BLaER1 (cell line): Measurements from ENCODE around the gene DMAP1.

Experiments
- H3K27ac ChIP-seq: shearing (Covaris generic); formaldehyde crosslinking; 2 replicates; pipeline ENCODE4 v1.8.1; 2022
- H3K27me3 ChIP-seq: shearing (Covaris generic); formaldehyde crosslinking; 2 replicates; pipeline ENCODE4 v1.8.1; 2022
- H3K36me3 ChIP-seq: shearing (Covaris generic); formaldehyde crosslinking; 2 replicates; pipeline ENCODE4 v1.8.1; 2022
- H3K4me1 ChIP-seq: shearing (Covaris generic); formaldehyde crosslinking; 2 replicates; pipeline ENCODE4 v1.8.1; 2022
- H3K4me2 ChIP-seq: shearing (Covaris generic); formaldehyde crosslinking; 2 replicates; pipeline ENCODE4 v1.8.1; 2022
- H3K4me3 ChIP-seq: shearing (Covaris generic); formaldehyde crosslinking; 2 replicates; pipeline ENCODE4 v1.8.1; 2022
- H3K9ac ChIP-seq: shearing (Covaris generic); formaldehyde crosslinking; 2 replicates; pipeline ENCODE4 v1.8.1; 2022
- H3K9me3 ChIP-seq: shearing (Covaris generic); formaldehyde crosslinking; 2 replicates; pipeline ENCODE4 v1.8.1; 2022
- H4K20me1 ChIP-seq: shearing (Covaris generic); formaldehyde crosslinking; 2 replicates; pipeline ENCODE4 v1.8.1; 2022
- Cebpa-rat ChIP-seq: shearing (Covaris generic); IDR thresholded peaks from 2 replicates; pipeline ENCODE4 v1.8.1; 2022

DMAP1 gene

DNA sequence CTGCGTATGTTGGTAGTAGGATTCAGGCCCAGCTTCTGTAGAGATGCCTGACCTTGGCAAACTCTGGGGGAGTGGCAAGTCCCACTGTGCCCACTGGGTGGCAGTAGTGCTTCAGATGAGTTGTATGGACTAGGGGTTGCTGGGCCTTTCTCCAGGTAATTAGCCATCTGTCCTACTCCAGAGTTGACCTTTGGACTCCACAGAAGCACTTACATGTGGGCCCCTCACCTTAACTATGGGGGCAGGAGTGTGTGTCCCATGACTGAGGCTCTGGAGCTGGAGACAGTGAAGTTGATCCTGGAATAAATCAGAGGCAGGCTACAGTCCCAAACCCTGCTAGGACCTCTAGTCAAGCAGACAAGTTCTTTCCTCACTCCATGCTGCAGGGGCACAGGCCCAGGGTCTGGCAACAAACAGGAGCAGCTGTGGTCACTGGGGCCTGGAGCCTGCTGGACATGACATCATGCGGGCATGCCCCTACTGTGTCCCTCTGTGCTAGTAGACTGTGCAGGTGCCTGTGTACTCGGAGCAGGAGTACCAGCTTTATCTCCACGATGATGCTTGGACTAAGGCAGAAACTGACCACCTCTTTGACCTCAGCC, 4.6 kb downstream of the DMAP1 start:
- Histone ChIP-seq H3K36me3 (peaks cover 86% of the 10 kb centered on the region), H3K4me3 (no peak overlapping the region), H3K27ac (no peak overlapping the region), H3K9ac (no peak overlapping the region), H4K20me1 (peaks cover 21% of the 10 kb centered on the region; the same call in 1 of the 2 replicates), H3K4me1 (peaks cover 17% of the 10 kb centered on the region), H3K27me3 (no peaks in the 10 kb centered on the region), H3K4me2 (no peak overlapping the region), H3K9me3 (no peaks in the 10 kb centered on the region)
- no peak for TF ChIP-seq Cebpa-rat

GRCh38 chr1:44218503-44219300, 5.4 kb downstream of the DMAP1 start:
- H3K4me2 ChIP-seq, result no peak overlapping the region
- H3K4me1 ChIP-seq, result peaks cover 23% of the 10 kb centered on the region
- no peak overlapping the region for H3K9ac ChIP-seq
- H4K20me1 ChIP-seq, result peaks cover 26% of the 10 kb centered on the region; the same call in 1 of the 2 replicates
- H3K36me3 ChIP-seq, result peaks cover 87% of the 10 kb centered on the region
- no peak for TF ChIP-seq Cebpa-rat
- no peaks in the 10 kb centered on the region for H3K27me3 ChIP-seq
- no peak overlapping the region for H3K27ac ChIP-seq
- no peaks in the 10 kb centered on the region for H3K9me3 ChIP-seq
- H3K4me3 ChIP-seq, result no peak overlapping the region

DNA sequence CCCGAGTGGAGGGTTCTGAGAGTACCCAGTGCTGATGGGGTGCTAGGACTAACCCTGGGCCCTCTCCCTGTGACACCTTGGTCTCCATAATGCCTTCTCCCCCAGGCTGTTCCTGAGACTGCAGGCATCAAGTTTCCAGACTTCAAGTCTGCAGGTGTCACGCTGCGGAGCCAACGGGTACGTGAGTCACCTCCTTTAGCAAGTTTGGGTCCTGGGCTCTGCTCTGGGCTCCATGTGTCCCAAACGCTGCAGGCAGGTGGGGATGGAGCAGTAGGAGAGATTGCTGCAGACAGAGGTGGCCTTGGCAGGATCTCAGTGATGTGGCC, 6.0 kb downstream of the DMAP1 start:
- H3K4me1 ChIP-seq, result peaks cover 20% of the 10 kb centered on the region
- H3K9ac ChIP-seq, result no peak overlapping the region
- H3K36me3 ChIP-seq, result peaks cover 87% of the 10 kb centered on the region
- no peak overlapping the region for H3K4me2 ChIP-seq
- no peak overlapping the region for H3K4me3 ChIP-seq
- no peaks in the 10 kb centered on the region for H3K27me3 ChIP-seq
- peaks cover 26% of the 10 kb centered on the region; the same call in 1 of the 2 replicates for H4K20me1 ChIP-seq
- H3K27ac ChIP-seq, result no peak overlapping the region
- TF ChIP-seq Cebpa-rat, result no peak
- H3K9me3 ChIP-seq, result no peaks in the 10 kb centered on the region

DNA sequence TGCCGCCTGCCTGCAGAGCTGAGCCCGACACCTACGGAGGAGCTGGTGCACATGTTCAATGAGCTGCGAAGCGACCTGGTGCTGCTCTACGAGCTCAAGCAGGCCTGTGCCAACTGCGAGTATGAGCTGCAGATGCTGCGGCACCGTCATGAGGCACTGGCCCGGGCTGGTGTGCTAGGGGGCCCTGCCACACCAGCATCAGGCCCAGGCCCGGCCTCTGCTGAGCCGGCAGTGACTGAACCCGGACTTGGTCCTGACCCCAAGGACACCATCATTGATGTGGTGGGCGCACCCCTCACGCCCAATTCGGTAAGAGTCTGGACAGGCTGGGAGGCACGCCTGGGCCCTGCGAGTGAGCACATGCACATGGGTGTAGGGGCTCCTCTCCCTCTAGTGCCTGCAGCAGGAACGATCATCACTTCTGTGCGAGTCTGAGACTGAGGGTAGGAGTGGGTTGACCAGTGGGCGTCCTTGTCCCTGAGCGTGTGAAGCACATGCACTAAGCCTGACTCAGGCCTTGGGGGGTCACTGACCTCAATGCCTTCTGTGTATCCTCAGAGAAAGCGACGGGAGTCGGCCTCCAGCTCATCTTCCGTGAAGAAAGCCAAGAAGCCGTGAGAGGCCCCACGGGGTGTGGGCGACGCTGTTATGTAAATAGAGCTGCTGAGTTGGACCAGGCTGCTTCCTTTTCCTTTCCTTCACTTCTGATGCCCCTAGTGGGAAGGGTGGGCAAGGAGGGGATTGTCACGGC, 6.9 kb downstream of the DMAP1 start:
- TF ChIP-seq Cebpa-rat, result no peak
- no peak overlapping the region for H3K4me2 ChIP-seq

DNA sequence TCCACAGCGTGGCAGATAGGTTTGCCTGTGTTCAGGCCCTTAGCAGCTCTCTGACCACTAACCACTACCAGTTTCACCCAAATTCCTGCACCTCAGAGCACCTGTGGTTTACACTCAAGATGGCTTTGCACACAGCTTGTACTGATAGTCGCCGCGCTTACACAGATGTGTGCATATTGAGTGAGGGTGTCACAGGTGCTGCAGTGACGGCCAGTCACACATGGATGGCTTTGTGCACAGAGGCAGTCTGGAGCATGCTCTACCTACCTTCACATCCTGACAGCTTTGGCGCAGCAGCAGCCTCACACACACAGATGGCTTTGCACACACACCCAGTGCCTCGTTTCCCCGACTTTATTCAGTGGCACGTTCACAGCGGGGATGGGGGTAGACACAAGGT, 7.5 kb downstream of the DMAP1 start:
- Histone ChIP-seq H4K20me1 (peaks cover 26% of the 10 kb centered on the region; the same call in 1 of the 2 replicates), H3K4me3 (no peak overlapping the region), H3K9me3 (no peaks in the 10 kb centered on the region), H3K4me2 (no peak overlapping the region), H3K9ac (no peak overlapping the region), H3K27ac (no peak overlapping the region), H3K36me3 (peaks cover 79% of the 10 kb centered on the region), H3K4me1 (peaks cover 14% of the 10 kb centered on the region), H3K27me3 (no peaks in the 10 kb centered on the region)
- TF ChIP-seq Cebpa-rat, result no peak

More for the DNA sequence above, 6.9 kb downstream of the DMAP1 start:
- Histone ChIP-seq H3K27me3 (no peaks in the 10 kb centered on the region), H3K9ac (no peak overlapping the region), H3K9me3 (no peaks in the 10 kb centered on the region), H3K4me3 (no peak overlapping the region), H3K27ac (no peak overlapping the region), H3K4me1 (peaks cover 14% of the 10 kb centered on the region), H3K36me3 (peaks cover 79% of the 10 kb centered on the region), H4K20me1 (peaks cover 26% of the 10 kb centered on the region; the same call in 1 of the 2 replicates)

DNA sequence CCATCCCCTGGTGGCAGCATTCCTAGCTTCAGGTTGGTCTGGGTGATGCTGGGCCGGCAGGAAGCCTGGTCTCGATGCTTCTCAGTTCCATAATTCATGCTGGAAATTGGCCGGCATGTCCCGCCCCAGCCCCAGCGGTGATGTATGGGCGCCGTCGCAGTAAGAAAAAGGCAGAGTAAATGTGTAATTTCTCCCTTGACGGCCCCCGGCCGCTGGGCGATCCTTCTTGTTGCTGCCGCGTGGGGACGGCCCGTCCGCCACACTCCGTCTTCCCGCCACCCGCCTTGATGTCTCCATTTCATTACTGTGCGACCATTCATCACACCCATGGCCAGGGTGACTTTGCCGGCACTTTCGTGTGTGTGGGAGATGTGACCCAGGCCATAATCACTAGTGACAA, 8.5 kb downstream of the DMAP1 start:
- Histone ChIP-seq H3K4me3 (no peak overlapping the region), H3K4me1 (peaks cover 14% of the 10 kb centered on the region), H3K9me3 (no peaks in the 10 kb centered on the region), H4K20me1 (peaks cover 26% of the 10 kb centered on the region; the same call in 1 of the 2 replicates), H3K27ac (no peak overlapping the region), H3K9ac (no peak overlapping the region), H3K36me3 (peaks cover 71% of the 10 kb centered on the region), H3K27me3 (no peaks in the 10 kb centered on the region), H3K4me2 (no peak overlapping the region)
- no peak for TF ChIP-seq Cebpa-rat

DNA sequence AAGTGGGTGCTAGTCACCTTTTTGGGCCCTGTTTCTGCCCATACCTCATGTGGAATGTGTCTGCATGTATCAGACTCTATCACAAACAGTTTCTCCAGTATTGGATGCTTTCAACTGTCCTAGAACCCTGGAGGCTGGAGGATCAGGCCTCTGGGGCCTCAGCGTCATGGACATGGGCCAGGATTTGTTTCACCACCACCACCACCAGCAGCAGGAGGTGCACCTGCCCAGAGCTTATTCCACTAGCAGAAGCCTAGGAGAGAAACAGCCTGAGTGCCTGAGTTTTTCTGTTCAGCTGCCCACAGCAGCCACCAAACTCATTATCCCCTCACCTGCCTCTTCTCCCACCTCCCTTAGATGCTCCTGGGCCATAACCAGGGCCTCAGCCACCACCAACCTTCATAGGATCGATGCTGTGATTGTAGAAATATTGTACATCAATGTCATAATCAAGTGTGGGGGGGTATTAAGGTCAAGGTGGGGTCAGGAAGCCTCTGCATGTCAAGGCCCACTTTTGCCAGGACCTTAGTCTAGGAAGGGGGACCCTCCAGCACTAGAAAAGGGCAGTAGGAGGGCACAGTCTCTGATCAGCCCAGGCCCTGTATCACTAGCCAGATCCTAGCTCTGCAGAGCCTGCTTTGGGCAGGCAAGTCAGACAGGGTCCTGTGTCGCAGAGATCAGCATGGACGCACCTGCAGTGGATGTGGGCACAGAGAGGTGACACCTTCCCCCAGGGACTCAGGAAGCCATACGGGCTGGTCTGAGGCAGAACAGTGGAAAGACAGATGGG, 9.3 kb downstream of the DMAP1 start:
- Histone ChIP-seq H4K20me1 (peaks cover 26% of the 10 kb centered on the region; the same call in 1 of the 2 replicates), H3K36me3 (peaks cover 63% of the 10 kb centered on the region)
- no peak for TF ChIP-seq Cebpa-rat

DNA sequence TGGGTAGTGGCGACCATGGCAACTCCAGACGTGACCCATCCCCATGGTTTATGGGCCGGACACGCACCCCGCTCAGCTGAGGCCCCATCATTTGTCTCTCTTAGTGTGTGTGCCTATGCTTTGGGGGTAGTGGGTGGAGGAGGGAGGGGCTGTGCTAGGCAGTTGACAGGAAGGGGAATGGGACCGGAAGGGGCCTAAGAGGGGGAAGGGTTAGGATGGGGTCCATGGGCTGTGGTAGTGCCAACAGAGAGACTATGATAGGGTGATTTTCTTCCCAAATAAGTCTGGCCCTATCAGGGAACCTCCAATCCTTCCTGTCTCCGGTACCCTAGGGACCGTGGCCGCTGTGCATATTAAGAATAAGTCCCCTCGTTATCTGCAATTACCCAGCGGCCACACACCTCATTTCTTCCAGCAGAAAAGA, 9.9 kb downstream of the DMAP1 start:
- H3K9me3 ChIP-seq, result no peaks in the 10 kb centered on the region

More for the DNA sequence above, 9.3 kb downstream of the DMAP1 start:
- no peak overlapping the region for H3K4me3 ChIP-seq
- peak overlapping the region; percentile 36; the same call in 1 of the 2 replicates for H3K4me2 ChIP-seq
- H3K27ac ChIP-seq, result no peak overlapping the region
- no peaks in the 10 kb centered on the region for H3K9me3 ChIP-seq
- H3K27me3 ChIP-seq, result no peaks in the 10 kb centered on the region
- H3K4me1 ChIP-seq, result peaks cover 14% of the 10 kb centered on the region
- H3K9ac ChIP-seq, result no peak overlapping the region

GRCh38 chr1:44225761-44226160, 12.5 kb downstream of the DMAP1 start:
- peaks cover 14% of the 10 kb centered on the region for H4K20me1 ChIP-seq
- H3K27ac ChIP-seq, result no peak overlapping the region
- peaks cover 14% of the 10 kb centered on the region for H3K4me1 ChIP-seq
- no peaks in the 10 kb centered on the region for H3K27me3 ChIP-seq
- no peak overlapping the region for H3K4me2 ChIP-seq
- H3K9ac ChIP-seq, result no peak overlapping the region
- no peaks in the 10 kb centered on the region for H3K9me3 ChIP-seq
- no peak for TF ChIP-seq Cebpa-rat
- H3K4me3 ChIP-seq, result no peak overlapping the region
- H3K36me3 ChIP-seq, result peaks cover 53% of the 10 kb centered on the region

More for the DNA sequence above, 9.9 kb downstream of the DMAP1 start:
- Histone ChIP-seq H3K4me2 (peak overlapping the region; percentile 36; the same call in 1 of the 2 replicates), H3K27ac (no peak overlapping the region), H3K27me3 (no peaks in the 10 kb centered on the region), H3K4me3 (no peak overlapping the region), H3K9ac (no peak overlapping the region), H3K36me3 (peaks cover 57% of the 10 kb centered on the region), H4K20me1 (peaks cover 21% of the 10 kb centered on the region; the same call in 1 of the 2 replicates), H3K4me1 (peaks cover 14% of the 10 kb centered on the region)
- no peak for TF ChIP-seq Cebpa-rat
